NT2/D1 (cell line): ENCODE measurements around the gene PEDS1.
"Not testable (repeated sequence)": the region's sequence is repeated elsewhere in the genome, so short reads cannot be mapped to it uniquely, and the experiment has no call there.

Experiments
- DNase-seq: peaks from one replicate; pipeline ENCODE4 v3.0.0-alpha.2; 2011; ENCODE audit warnings: low read depth, low spot score
- H3K27me3 ChIP-seq: 2 replicates; pipeline ENCODE4 v1.6.0; 2011; ENCODE audit warnings: mild to moderate bottlenecking; ENCODE audit not compliant: insufficient read length, insufficient read depth
- H3K36me3 ChIP-seq: 2 replicates; pipeline ENCODE4 v1.6.1; 2011; ENCODE audit warnings: mild to moderate bottlenecking, low read length, mixed read lengths; ENCODE audit not compliant: insufficient read depth, insufficient read length
- H3K4me1 ChIP-seq: 2 replicates; pipeline ENCODE4 v1.5.1; 2011; ENCODE audit not compliant: insufficient read depth, insufficient read length
- H3K4me3 ChIP-seq: 2 replicates; pipeline ENCODE4 v1.5.1; 2011; ENCODE audit warnings: low read depth; ENCODE audit not compliant: insufficient read length
- H3K9ac ChIP-seq: 2 replicates; pipeline ENCODE4 v1.6.0; 2011; ENCODE audit warnings: low read depth; ENCODE audit not compliant: insufficient read length
- H3K9me3 ChIP-seq: 2 replicates; pipeline ENCODE4 v1.5.1; 2011; ENCODE audit warnings: mild to moderate bottlenecking, low read length; ENCODE audit not compliant: insufficient read depth
- SUZ12 ChIP-seq: IDR thresholded peaks from 2 replicates; pipeline ENCODE4 v1.6.1; 2011; ENCODE audit not compliant: insufficient read length, insufficient read depth; ENCODE audit errors: extremely low read depth
- YY1 ChIP-seq: IDR thresholded peaks from 2 replicates; pipeline ENCODE4 v1.6.1; 2011; ENCODE audit not compliant: insufficient read length, insufficient read depth
- ZNF274 ChIP-seq: IDR thresholded peaks from 2 replicates; pipeline ENCODE4 v1.6.1; 2011; ENCODE audit warnings: mild to moderate bottlenecking, low read depth, low read length

Gene PEDS1

GRCh38 chr20:50136822-50137599 lies 16.5 kb downstream of the PEDS1 start:
- H3K9ac ChIP-seq, result no peak overlapping the region
- no peak overlapping the region for H3K4me3 ChIP-seq
- TF ChIP-seq ZNF274 (no peak), SUZ12 (no peak), YY1 (no peak)
- no peak for DNase-seq
- no peaks in the 10 kb centered on the region for H3K27me3 ChIP-seq
- H3K9me3 ChIP-seq, result no peaks in the 10 kb centered on the region
- peaks cover 86% of the 10 kb centered on the region for H3K36me3 ChIP-seq
- peaks cover 19% of the 10 kb centered on the region for H3K4me1 ChIP-seq

GRCh38 chr20:50135157-50135556 lies 18.4 kb downstream of the PEDS1 start:
- peaks cover 16% of the 10 kb centered on the region for H3K4me1 ChIP-seq
- not testable (repeated sequence) for H3K27me3 ChIP-seq, H3K9me3 ChIP-seq, H3K4me3 ChIP-seq, DNase-seq, H3K9ac ChIP-seq
- peaks cover 83% of the 10 kb centered on the region for H3K36me3 ChIP-seq

GRCh38 chr20:50133474-50134217 lies 19.9 kb downstream of the PEDS1 start:
- peaks cover 83% of the 10 kb centered on the region for H3K36me3 ChIP-seq
- no peaks in the 10 kb centered on the region for H3K9me3 ChIP-seq
- no peaks in the 10 kb centered on the region for H3K27me3 ChIP-seq
- peaks cover 9% of the 10 kb centered on the region for H3K4me1 ChIP-seq
- no peak overlapping the region for H3K9ac ChIP-seq
- H3K4me3 ChIP-seq, result no peak overlapping the region
- TF ChIP-seq YY1 (no peak), ZNF274 (no peak), SUZ12 (no peak)
- no peak for DNase-seq

- Histone ChIP-seq H3K9ac (no peak overlapping the region), H3K9me3 (no peaks in the 10 kb centered on the region), H3K36me3 (peaks cover 83% of the 10 kb centered on the region), H3K4me1 (peaks cover 6% of the 10 kb centered on the region), H3K27me3 (no peaks in the 10 kb centered on the region), H3K4me3 (no peak overlapping the region)
- DNase-seq, result no peak
- TF ChIP-seq SUZ12 (no peak), YY1 (no peak), ZNF274 (no peak)
Measured at GRCh38 chr20:50133041-50133440, 20.5 kb downstream of the PEDS1 start.

- H3K27me3 ChIP-seq, result no peaks in the 10 kb centered on the region
- peaks cover 88% of the 10 kb centered on the region for H3K36me3 ChIP-seq
- no peak overlapping the region for H3K4me3 ChIP-seq
- no peak for DNase-seq
- no peaks in the 10 kb centered on the region for H3K9me3 ChIP-seq
- H3K9ac ChIP-seq, result no peak overlapping the region
- TF ChIP-seq SUZ12, result no peak
- TF ChIP-seq YY1, result no peak
- TF ChIP-seq ZNF274, result no peak
- no peaks in the 10 kb centered on the region for H3K4me1 ChIP-seq
Measured at GRCh38 chr20:50130995-50131394, 22.5 kb downstream of the PEDS1 start.

- TF ChIP-seq YY1 (no peak), SUZ12 (no peak), ZNF274 (no peak)
- no peaks in the 10 kb centered on the region for H3K27me3 ChIP-seq
- H3K4me3 ChIP-seq, result no peak overlapping the region
- no peak for DNase-seq
- peaks cover 86% of the 10 kb centered on the region for H3K36me3 ChIP-seq
- H3K9me3 ChIP-seq, result no peaks in the 10 kb centered on the region
- H3K9ac ChIP-seq, result no peak overlapping the region
- H3K4me1 ChIP-seq, result no peaks in the 10 kb centered on the region
Measured at GRCh38 chr20:50130356-50130723, 23.2 kb downstream of the PEDS1 start.

GRCh38 chr20:50129662-50130355 lies 23.7 kb downstream of the PEDS1 start:
- TF ChIP-seq YY1 (no peak), ZNF274 (no peak), SUZ12 (no peak)
- Histone ChIP-seq H3K27me3 (no peaks in the 10 kb centered on the region), H3K4me1 (no peaks in the 10 kb centered on the region), H3K9me3 (no peaks in the 10 kb centered on the region), H3K36me3 (peaks cover 86% of the 10 kb centered on the region), H3K4me3 (no peak overlapping the region), H3K9ac (no peak overlapping the region)
- DNase-seq, result no peak
